Activated CD4-positive, CD25-positive, alpha-beta regulatory T cell treated with anti-CD3 and anti-CD28 coated beads, Interleukin-2, amount 50 U/mL, for 24 hours (primary cell): ENCODE data around the gene IL12A.

Experiments used
- ATAC-seq, 2 donors: fragments of 150-1000 bp; cut with Tn5 transposase; one replicate each; pipeline ENCODE4 v1.10.0; 2021; ENCODE audit warnings: mild to moderate bottlenecking in 1 of 2, moderate library complexity in 1 of 2

IL12A gene

DNA sequence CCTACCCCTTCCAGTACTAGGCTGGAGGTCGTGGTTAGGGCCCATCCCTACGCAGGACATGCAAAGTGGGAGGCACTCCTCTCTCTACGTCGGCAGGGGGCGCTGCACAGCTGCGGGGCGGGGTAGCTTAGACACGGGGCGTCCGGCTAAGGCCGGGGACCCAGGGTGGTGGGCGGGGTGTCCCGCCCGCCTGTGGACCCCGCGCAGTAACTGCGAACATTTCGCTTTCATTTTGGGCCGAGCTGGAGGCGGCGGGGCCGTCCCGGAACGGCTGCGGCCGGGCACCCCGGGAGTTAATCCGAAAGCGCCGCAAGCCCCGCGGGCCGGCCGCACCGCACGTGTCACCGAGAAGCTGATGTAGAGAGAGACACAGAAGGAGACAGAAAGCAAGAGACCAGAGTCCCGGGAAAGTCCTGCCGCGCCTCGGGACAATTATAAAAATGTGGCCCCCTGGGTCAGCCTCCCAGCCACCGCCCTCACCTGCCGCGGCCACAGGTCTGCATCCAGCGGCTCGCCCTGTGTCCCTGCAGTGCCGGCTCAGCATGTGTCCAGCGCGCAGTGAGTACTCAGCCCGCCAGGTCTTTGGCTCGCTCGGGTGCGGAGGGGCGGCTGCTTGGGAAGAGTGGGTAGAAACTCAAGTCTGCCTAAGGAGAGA, at the start of gene IL12A:
TSS of gene IL12A (plus strand) at position 219 of the 655 bp plus-strand sequence.
- ATAC-seq, result peak; percentile 91 to 93

- no peak for ATAC-seq
Measured at GRCh38 chr3:159941038-159942000, 47.3 kb upstream of the IL12A start.

- ATAC-seq, result no peak
Measured at GRCh38 chr3:159944781-159945180, 43.9 kb upstream of the IL12A start.

DNA sequence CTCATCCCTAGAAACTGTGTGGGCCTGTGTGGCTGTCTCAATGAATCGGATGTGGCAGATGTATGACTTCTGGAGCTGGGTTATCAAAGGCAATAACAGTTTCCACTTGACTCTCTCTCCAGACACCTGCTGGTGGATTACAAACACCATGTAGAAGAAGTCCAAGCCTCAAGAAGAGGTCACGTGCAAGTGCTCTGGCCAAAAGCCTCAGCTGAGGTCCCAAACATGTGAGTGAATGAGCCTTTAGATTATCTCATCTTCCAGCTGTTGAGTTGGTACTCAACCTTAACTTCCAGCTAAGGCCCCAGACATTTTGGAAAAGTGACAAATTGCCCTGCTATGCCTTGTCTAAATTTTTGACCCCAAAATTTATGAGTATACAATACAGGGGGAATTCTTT, 42.7 kb upstream of the IL12A start:
- ATAC-seq, result no peak

DNA sequence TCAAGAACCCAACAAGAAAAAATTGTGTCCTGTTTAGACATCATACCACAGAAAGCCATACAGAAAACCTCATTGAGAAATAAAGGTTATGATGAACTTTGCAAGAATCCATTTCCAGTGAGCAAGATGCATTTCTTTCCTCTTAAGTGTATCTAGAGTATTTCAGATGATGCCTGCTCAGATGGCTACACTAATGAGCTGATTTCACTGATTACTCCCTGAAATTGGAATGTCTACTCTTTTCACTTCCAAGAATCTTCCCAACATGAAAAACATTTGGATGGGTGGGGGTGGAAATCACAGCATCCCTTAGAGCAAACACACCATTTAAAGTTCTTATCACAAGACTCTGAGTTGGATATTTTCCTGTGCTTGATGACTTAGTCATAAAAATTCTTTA, 41.4 kb upstream of the IL12A start:
- no peak for ATAC-seq

GRCh38 chr3:159948429-159949144, 40.0 kb upstream of the IL12A start:
- ATAC-seq, result no peak

DNA sequence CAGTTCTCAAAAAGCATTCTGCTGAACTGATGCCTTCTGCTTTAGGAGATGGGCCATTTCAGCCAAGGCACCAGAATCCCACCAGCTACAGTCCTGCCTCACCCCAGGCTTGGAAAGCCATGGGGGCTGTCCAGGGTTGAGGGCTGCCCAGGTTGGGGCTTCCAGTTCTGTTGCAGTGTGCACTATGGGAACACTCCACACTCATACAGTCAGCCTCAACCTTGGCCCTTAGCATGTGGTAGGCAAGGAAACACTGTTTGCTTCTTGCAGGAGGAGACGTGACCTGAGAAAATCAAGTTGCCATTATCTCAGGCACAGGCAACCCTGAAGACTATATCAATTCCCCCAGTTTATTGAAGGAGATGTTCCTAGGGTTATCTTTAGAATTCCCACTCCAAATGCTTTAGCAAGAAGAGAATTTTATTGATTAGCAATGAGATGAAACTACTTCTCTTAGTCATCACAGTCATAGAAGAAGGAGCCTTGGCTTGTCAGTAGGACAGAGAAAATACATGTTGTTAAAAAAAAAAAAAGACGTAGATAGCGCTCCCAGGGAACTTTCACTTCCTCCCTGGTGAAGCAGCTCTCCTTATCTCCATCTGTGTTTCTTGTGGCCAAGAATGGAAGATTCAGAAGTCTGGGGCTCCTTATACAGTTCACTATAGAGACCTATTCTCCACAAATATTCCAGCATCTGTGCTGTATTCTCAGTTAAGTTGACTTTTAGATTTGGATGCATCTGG, 38.3 kb upstream of the IL12A start:
- no peak for ATAC-seq

DNA sequence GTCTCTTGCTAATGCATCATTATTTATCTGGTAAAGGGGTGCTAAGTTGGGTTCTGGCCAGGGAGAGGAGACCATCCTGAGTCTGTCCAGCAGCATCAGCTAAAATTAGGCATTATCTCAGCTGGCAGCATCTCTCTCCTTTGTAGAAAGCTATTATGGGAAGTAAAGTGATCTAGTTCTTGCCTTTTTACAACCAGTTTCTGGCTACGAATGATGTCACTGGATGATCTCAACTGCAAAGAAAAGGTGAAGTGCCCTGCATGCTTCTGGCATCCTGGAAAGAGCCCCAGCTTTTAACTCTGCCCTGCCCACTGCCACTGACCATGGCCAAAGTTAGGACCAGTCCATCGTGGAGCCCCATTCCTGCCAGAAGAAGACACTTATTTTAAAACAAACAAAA, 37.1 kb upstream of the IL12A start:
- no peak for ATAC-seq

- ATAC-seq, result no peak
Measured at GRCh38 chr3:159953325-159954085, 35.1 kb upstream of the IL12A start.

GRCh38 chr3:159960188-159961148, 28.2 kb upstream of the IL12A start:
- no peak for ATAC-seq

DNA sequence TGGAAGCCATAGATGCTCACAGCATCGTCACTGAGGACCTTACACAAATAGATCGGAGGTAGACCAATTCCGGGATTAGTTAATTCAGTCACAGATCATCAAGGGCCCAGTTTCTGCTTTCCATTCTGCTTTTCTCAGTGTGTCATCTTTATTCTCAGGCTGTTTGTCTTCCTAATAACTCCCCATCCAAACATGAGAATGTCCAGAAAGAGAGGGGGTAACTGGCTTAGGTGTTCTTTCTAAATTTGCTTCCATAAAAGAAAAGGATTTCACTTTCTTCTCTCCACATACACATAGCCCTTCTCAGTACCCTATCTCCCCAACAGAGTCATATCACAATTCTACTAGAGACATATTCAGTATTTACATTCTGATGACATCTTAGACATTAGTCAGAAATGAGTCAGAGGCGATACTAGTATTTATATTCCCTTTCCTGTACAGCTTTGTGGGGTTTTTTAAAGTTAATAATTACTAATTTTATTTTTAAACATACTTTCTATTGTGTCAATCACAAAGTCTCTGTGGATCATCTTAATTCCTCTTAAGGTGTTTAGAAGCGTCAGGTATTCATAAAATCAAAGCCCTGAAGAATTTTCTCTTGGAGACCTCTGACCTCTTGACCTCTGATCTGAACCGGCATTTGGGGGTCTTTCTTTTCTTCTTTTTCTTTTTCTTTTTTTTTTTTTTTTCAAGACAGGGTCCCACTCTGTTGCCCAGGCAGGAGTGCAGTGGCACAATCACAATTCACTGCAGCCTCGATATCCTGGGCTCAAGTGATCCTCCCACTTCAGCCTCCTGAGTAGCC, 24.3 kb upstream of the IL12A start:
- peak; percentile 83 to 84 for ATAC-seq

GRCh38 chr3:159971311-159971710, 17.3 kb upstream of the IL12A start:
- no peak for ATAC-seq

DNA sequence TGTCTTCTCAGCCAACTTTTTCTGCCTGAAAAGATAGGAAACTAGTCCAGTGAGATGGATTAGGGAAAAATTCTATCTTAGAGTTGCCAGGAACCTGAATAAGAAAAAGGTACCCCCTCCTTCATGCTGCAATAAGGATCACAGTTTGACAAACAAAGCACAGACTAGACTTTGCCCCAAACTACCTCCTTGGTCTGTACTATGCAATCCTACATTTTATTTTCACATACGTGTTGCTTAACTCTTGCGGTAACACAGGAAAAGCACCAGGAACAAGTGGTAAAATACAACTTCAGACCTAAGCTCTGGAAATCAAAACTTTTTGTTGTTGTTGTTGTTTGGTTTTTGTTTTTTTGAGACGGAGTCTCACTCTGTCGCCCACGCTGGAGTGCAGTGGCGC, 11.3 kb upstream of the IL12A start:
- ATAC-seq, result no peak

GRCh38 chr3:159978353-159978752, 10.3 kb upstream of the IL12A start:
- no peak for ATAC-seq

DNA sequence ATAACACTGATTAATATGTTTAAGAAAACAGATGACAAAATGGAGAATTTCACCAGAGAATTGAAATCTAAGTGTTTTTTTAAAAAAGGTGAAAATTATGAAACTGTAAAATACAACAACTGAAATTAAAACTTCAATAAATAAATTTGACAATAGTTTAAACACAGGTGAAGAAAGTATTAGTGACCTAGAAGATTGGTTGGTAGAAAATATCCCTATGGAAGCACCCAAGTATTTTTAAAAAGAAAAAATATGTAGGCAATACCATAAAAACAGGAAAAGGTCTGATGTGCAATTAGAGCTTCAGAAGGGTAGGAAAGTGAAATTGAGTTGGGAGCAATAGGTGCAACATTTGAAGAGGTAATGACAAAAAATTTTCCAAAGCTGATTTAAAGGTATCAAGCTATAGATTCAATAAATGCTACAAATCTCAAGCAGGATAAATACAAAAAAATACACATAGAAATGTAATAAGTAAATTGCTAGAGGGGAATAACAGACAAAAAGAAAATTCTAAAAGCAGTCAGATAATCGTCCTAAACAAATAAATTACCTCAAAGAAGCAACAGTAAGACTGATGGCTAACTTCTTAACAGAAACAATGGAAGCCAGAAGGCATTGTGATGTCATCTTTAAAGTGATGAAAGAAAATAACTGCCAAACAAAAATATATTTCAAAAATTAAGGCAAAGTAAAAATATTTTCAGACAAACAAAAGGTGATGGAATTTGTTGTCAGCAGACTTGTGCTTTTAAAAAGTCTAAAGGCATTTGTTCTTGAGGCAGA, 9.5 kb upstream of the IL12A start:
- no peak for ATAC-seq

GRCh38 chr3:159982442-159982974, 6.1 kb upstream of the IL12A start:
- no peak for ATAC-seq

DNA sequence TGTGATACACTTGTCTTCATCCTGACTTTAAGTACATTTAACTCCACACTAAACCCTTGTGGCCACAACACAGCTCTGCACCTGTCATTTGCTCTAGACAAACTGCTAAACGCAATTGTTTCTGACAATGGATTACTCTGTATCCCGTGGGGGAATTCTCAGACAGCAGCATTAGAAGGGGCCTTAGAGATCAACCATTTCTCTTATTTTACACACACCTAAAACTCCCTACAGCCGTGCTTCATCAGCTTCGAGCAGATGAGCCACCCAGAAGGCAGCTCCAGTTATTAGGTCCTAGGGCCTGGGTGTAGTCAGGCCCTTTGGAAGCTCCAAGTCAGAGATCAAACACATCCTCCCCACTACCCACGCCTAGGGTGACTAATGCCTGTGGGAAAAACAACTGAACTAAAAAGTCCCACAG, 1.3 kb upstream of the IL12A start:
- ATAC-seq, result no peak
